GM12892 (cell line): ENCODE data around the gene SLC2A6.

ENCODE experiments used
- DNase-seq: peaks from one replicate; pipeline ENCODE4 v3.0.0; 2011; ENCODE audit not compliant: insufficient read length
- FAIRE-seq: peaks from 2 replicates; lab custom pipeline; 2011; peaks lifted over from hg19 to GRCh38; lab: Jason Lieb, UNC
- POLR2A ChIP-seq: IDR thresholded peaks from 2 replicates; pipeline ENCODE4 v1.6.1; 2011; ENCODE audit warnings: low read depth, low read length, control low read depth
- POLR2AphosphoS5 ChIP-seq: IDR thresholded peaks from 2 replicates; pipeline ENCODE4 v1.6.1; 2011; ENCODE audit warnings: low read depth, low read length, control low read depth
- TAF1 ChIP-seq: IDR thresholded peaks from 2 replicates; pipeline ENCODE4 v1.6.1; 2011; ENCODE audit warnings: low read depth, mild to moderate bottlenecking, control low read depth, low read length, borderline replicate concordance

Gene SLC2A6

GRCh38 chr9:133521122-133522072 is 42.5 kb upstream of the SLC2A6 start:
- DNase-seq = no peak
- FAIRE-seq = no peak
- TF ChIP-seq TAF1 = no peak
- TF ChIP-seq POLR2AphosphoS5 = no peak
- no peak for TF ChIP-seq POLR2A

DNA sequence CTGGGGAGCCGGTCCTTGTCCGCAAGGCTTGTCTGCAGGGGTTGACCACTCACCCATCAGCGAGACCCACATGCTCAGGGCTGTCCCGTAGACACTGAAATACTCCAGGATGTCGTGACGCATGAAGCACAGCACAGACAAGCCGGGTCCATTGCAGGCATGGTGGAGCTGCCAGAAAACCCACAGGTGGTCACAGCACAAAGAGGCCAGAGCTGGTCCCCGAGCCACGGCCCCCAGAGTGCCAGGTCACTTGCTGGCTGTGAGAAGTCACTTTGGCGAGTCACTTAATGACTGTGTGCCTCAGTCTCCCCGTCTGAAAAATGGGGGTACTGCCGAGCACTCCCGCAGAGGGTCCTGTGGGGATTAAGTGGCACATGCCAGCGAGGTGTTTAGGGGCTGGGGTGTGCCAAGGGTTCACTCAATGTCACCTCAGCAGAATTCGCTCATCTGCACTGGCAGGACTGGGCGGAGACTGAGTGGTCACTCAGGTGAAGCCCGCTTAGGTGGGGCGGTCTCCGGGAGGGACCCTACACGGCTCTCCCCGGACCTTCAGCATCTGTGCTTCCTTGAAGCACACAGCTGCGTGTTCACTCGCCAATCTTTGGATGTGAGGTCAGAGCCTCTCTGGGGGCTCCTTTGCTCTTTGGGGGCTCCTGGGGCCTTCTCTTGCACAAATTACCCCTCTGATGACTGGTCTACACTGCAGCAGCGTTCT is 41.4 kb upstream of the SLC2A6 start:
- TF ChIP-seq POLR2AphosphoS5 (no peak), TAF1 (no peak), POLR2A (no peak)
- no peak for FAIRE-seq
- no peak for DNase-seq

- DNase-seq (no peak), FAIRE-seq (no peak)
- TF ChIP-seq POLR2AphosphoS5 = no peak
- no peak for TF ChIP-seq TAF1
- no peak for TF ChIP-seq POLR2A
Observed at GRCh38 chr9:133519693-133520092, 40.8 kb upstream of the SLC2A6 start.

GRCh38 chr9:133518706-133519449 is 40.0 kb upstream of the SLC2A6 start:
- no peak for DNase-seq
- no peak for FAIRE-seq
- TF ChIP-seq POLR2A (no peak), POLR2AphosphoS5 (no peak), TAF1 (no peak)

DNA sequence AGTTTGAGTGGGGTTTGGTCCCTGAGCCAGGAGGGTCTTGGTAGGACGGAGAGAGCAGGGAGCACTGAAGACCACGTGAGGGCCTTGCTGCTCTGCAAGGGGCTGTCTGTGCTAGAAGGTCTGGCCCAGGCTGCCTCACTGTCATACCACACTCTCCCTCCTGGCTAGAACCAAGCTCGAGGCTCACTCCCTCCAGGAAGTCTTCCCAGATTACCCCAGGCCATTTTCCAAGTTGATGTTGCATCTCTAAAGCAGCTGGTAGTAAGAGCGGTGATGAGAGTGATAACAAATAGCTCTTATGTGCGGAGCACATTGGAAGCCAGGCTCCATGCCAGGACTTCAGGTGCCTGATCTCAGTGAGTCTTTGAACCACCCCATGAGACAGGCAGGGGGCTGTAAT is 39.3 kb upstream of the SLC2A6 start:
- FAIRE-seq = no peak
- TF ChIP-seq POLR2AphosphoS5 (no peak), TAF1 (no peak), POLR2A (no peak)
- no peak for DNase-seq

- FAIRE-seq = no peak
- TF ChIP-seq TAF1 (no peak), POLR2AphosphoS5 (no peak)
- no peak for DNase-seq
Observed at GRCh38 chr9:133517711-133518110, 38.8 kb upstream of the SLC2A6 start.

- no peak for TF ChIP-seq POLR2AphosphoS5
- no peak for TF ChIP-seq POLR2A
- no peak for TF ChIP-seq TAF1
- DNase-seq (no peak), FAIRE-seq (no peak)
Observed at GRCh38 chr9:133516961-133517350, 38.1 kb upstream of the SLC2A6 start.

GRCh38 chr9:133516256-133516960 is 37.5 kb upstream of the SLC2A6 start:
- TF ChIP-seq POLR2A = no peak
- TF ChIP-seq TAF1 = no peak
- TF ChIP-seq POLR2AphosphoS5 = no peak
- DNase-seq = no peak
- no peak for FAIRE-seq

- no peak for DNase-seq
- FAIRE-seq = no peak
- TF ChIP-seq TAF1 = no peak
- no peak for TF ChIP-seq POLR2A
- TF ChIP-seq POLR2AphosphoS5 = no peak
Observed at GRCh38 chr9:133515615-133516255, 36.8 kb upstream of the SLC2A6 start.

DNA sequence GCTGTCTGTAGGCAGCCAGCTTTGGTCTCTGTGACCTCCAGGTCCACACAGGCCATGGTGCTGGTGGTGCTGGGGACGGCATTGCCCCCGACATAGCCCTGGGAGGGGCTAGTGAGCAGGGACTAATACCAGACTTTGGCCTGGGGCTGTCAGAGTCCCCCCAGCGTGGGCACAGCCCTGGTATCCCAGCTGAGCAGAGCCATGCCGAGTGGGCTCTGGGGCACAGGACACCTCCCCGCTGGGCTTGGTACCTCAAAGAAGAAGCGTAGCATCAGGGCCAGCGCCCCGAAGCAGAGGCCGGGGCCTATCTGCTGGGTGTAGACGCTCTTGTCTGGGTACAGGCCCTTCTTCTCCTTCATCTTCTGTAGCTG is 36.3 kb upstream of the SLC2A6 start:
- no peak for DNase-seq
- FAIRE-seq = no peak
- no peak for TF ChIP-seq TAF1
- no peak for TF ChIP-seq POLR2AphosphoS5
- no peak for TF ChIP-seq POLR2A
